Measurements from ENCODE around the gene NMRK1. TPM values are rescaled to one million over a fixed set of nuclear protein-coding genes. Genes with fewer than 3 reads are reported as not detected.
A peak's percentile ranks its signal among the peaks of the same experiment; 100 is the strongest.

NMRK1 gene
- 10 to 100 TPM; 35.3 to 41.2 TPM for total RNA-seq

DNA sequence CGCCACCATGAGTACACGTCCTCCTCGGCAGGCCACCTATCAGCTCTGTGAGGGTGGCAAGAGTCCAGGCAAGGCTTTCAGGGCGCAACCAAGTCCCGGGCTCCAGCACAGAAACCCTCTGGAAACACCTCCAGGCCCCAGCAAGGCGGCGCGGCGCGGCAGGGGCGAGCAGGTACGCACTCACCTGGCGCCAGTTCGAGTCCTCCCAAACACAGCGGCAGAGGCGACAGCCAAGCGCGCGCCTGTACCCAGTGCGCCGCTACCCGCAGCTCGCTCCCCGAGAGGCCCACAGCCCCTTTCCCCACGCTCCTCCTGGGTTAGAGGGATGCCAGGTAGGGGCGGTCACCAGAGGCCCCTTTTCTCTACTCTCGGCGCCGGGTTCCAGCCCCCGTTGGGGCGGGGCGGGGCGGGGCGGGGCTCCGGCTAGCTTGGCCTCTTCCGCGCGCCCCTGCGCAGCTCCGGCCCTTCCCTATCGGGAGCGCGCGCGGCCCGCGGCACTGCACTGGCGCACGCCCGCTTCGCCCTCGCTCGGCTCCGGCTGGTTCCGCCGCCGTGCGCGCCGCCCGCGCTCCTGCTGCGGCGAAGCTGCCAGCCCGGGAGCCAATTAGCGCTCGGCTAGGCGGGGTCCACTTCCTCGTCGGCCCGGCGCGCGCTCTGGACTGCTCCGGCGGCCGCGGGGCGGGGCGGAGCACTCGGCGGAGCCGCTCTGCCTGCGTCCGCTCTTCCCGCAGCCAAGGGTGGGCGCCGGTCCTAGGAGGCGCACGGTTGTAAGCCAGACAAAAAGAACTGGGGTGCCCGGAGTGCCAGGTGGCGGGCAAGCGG lies at the start of gene NMRK1, which contains the start of gene OSTF1:
Gene NMRK1, minus strand, starts transcription at position 332 of the 822 bp plus-strand sequence. CDS start 5,040 bp downstream, outside the sequence.
Gene OSTF1, plus strand, starts transcription at position 691 of the 822 bp plus-strand sequence. CDS start 179 bp downstream, outside the sequence.
- no peaks in the 10 kb centered on the region for H3K27me3 Mint-ChIP-seq
- DNase-seq: peak; percentile 95
- intact Hi-C loops (cut with micrococcal nuclease): loop anchor here (1.0 to 5.0 kb wide), 10 partner anchors 17 to 1936 kb away; partner anchors contain the start of genes ANXA1, C9orf40, CARNMT1 and GCNT1
- POLR2A ChIA-PET: interaction anchor here (1.0 to 3.7 kb wide), 14 partner anchors 21 to 1351 kb away, joined by 3 to 31 read pairs (median 4); partner anchors contain the start of genes C9orf40, CARNMT1 and RFK
- peaks cover 54% of the 10 kb centered on the region for H3K4me1 Mint-ChIP-seq (ENCODE audit: low read depth)
- H3K9me3 Mint-ChIP-seq: no peaks in the 10 kb centered on the region
- H3K36me3 Mint-ChIP-seq: peaks cover 17% of the 10 kb centered on the region
- peak within 1 kb of the TSS; percentile 98 for H3K27ac Mint-ChIP-seq
- peak within 1 kb of the TSS; percentile 96 for H3K4me3 Mint-ChIP-seq
- CTCF ChIA-PET: interaction anchor here (0.7 to 2.6 kb wide), 8 partner anchors 10 to 315 kb away, joined by 3 to 15 read pairs (median 4); partner anchors contain the start of gene CARNMT1

- no peak overlapping the region for H3K27ac Mint-ChIP-seq
- no peak overlapping the region for H3K4me3 Mint-ChIP-seq
- H3K4me1 Mint-ChIP-seq (ENCODE audit: low read depth): peaks cover 42% of the 10 kb centered on the region
- no peaks in the 10 kb centered on the region for H3K27me3 Mint-ChIP-seq
- CTCF ChIA-PET: interaction anchor here (1.2 kb wide), 1 partner anchor 51 kb away, joined by 3 read pairs; no protein-coding TSS in a partner anchor
- no peak for DNase-seq
- H3K36me3 Mint-ChIP-seq: peaks cover 54% of the 10 kb centered on the region
- intact Hi-C loops (cut with micrococcal nuclease): no loop called here
- H3K9me3 Mint-ChIP-seq: no peaks in the 10 kb centered on the region
- POLR2A ChIA-PET: interaction anchor here (0.9 kb wide), 1 partner anchor 14 kb away, joined by 3 read pairs; no protein-coding TSS in a partner anchor
Observed at GRCh38 chr9:75134495-75134894, 46.5 kb upstream of the NMRK1 start.

DNA sequence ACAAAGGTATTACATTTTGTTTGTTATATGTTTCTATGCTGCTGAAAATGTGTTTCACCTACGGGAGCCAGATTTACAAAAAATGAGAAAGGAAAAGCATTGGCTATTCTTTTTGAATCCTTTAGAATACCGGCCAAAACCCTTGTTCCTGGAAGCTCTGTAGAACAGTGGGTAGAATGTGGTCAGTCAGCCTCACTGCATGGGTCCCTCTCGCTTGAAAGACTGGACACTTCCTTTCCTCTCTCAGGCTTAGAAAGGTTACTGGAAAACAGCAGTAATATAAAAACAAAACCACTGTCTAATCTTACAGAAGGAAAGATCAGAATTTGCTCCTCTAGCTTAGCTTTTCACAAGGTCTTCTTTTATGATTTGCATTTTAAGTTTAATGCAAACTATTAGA lies 45.4 kb upstream of the NMRK1 start:
- H3K27me3 Mint-ChIP-seq: no peaks in the 10 kb centered on the region
- intact Hi-C loops (cut with micrococcal nuclease): no loop called here
- peaks cover 42% of the 10 kb centered on the region for H3K4me1 Mint-ChIP-seq (ENCODE audit: low read depth)
- H3K36me3 Mint-ChIP-seq: peaks cover 56% of the 10 kb centered on the region
- CTCF ChIA-PET: interaction anchor here (1.5 kb wide), 1 partner anchor 41 kb away, joined by 6 read pairs; no protein-coding TSS in a partner anchor
- H3K9me3 Mint-ChIP-seq: no peaks in the 10 kb centered on the region
- H3K4me3 Mint-ChIP-seq: no peak overlapping the region
- POLR2A ChIA-PET: interaction anchor here (1.2 to 1.5 kb wide), 2 partner anchors 15 to 69 kb away, joined by 3 to 4 read pairs; no protein-coding TSS in a partner anchor
- H3K27ac Mint-ChIP-seq: no peak overlapping the region
- no peak for DNase-seq

- peaks cover 39% of the 10 kb centered on the region for H3K4me1 Mint-ChIP-seq (ENCODE audit: low read depth)
- no peaks in the 10 kb centered on the region for H3K27me3 Mint-ChIP-seq
- POLR2A ChIA-PET: interaction anchor here (1.5 kb wide), 1 partner anchor 17 kb away, joined by 4 read pairs; no protein-coding TSS in a partner anchor
- intact Hi-C loops (cut with micrococcal nuclease): no loop called here
- no peak overlapping the region for H3K27ac Mint-ChIP-seq
- H3K9me3 Mint-ChIP-seq: no peaks in the 10 kb centered on the region
- no peak for DNase-seq
- CTCF ChIA-PET: interaction anchor here (0.6 to 1.5 kb wide), 2 partner anchors 9 to 40 kb away, joined by 3 to 6 read pairs; no protein-coding TSS in a partner anchor
- no peak overlapping the region for H3K4me3 Mint-ChIP-seq
- H3K36me3 Mint-ChIP-seq: peaks cover 54% of the 10 kb centered on the region
Observed at GRCh38 chr9:75132244-75132643, 44.3 kb upstream of the NMRK1 start.

DNA sequence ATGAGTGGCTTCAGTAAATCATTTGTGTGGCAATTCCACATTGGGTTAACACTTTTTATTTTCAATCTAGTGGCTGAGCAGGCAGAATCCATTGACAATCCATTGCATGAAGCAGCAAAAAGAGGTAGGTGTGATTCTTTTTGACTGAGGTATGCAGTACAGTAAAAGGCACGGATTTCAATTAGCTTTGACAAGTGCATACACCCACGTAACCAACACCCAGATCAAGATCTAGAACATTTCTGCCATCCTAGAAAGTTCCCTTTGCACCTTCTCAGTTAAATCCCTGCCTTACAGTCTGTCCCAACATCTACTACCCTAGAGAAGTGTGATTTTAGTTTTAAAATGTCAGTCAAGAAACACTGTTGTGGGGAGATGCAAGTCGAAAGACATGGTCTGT lies 43.7 kb upstream of the NMRK1 start:
- H3K36me3 Mint-ChIP-seq: peaks cover 49% of the 10 kb centered on the region
- intact Hi-C loops (cut with micrococcal nuclease): no loop called here

GRCh38 chr9:75130621-75131230 lies 42.8 kb upstream of the NMRK1 start:
- Mint-ChIP-seq H3K9me3 (no peaks in the 10 kb centered on the region), H3K27ac (no peak overlapping the region), H3K27me3 (no peaks in the 10 kb centered on the region), H3K4me3 (no peak overlapping the region), H3K4me1 (ENCODE audit: low read depth) (peaks cover 38% of the 10 kb centered on the region), H3K36me3 (peaks cover 45% of the 10 kb centered on the region)
- POLR2A ChIA-PET: no interaction called here
- intact Hi-C loops (cut with micrococcal nuclease): no loop called here
- CTCF ChIA-PET: interaction anchor here (0.7 to 1.3 kb wide), 3 partner anchors 18 to 55 kb away, joined by 3 to 5 read pairs (median 4); no protein-coding TSS in a partner anchor
- no peak for DNase-seq

More for the DNA sequence above, 43.7 kb upstream of the NMRK1 start:
- no peak for DNase-seq
- ChIA-PET CTCF (interaction anchor here (0.7 to 0.9 kb wide), 2 partner anchors 17 to 54 kb away, joined by 3 to 5 read pairs; no protein-coding TSS in a partner anchor), POLR2A (no interaction called here)
- Mint-ChIP-seq H3K9me3 (no peaks in the 10 kb centered on the region), H3K4me3 (no peak overlapping the region), H3K27ac (no peak overlapping the region), H3K4me1 (ENCODE audit: low read depth) (peaks cover 38% of the 10 kb centered on the region), H3K27me3 (no peaks in the 10 kb centered on the region)

- POLR2A ChIA-PET: no interaction called here
- Mint-ChIP-seq H3K27ac (no peak overlapping the region), H3K4me1 (ENCODE audit: low read depth) (peaks cover 43% of the 10 kb centered on the region), H3K27me3 (no peaks in the 10 kb centered on the region), H3K9me3 (no peaks in the 10 kb centered on the region), H3K36me3 (peaks cover 42% of the 10 kb centered on the region), H3K4me3 (no peak overlapping the region)
- CTCF ChIA-PET: interaction anchor here (1.3 to 1.5 kb wide), 2 partner anchors 38 to 55 kb away, joined by 4 to 5 read pairs; no protein-coding TSS in a partner anchor
- intact Hi-C loops (cut with micrococcal nuclease): no loop called here
- DNase-seq: no peak
Observed at GRCh38 chr9:75130172-75130571, 42.2 kb upstream of the NMRK1 start.

- intact Hi-C loops (cut with micrococcal nuclease): loop anchor here (1.0 to 2.0 kb wide), 2 partner anchors 20 to 40 kb away; partner anchors contain the start of genes NMRK1 and OSTF1
- ChIA-PET CTCF (no interaction called here), POLR2A (no interaction called here)
- Mint-ChIP-seq H3K4me3 (no peak overlapping the region), H3K27me3 (no peaks in the 10 kb centered on the region), H3K27ac (no peak overlapping the region), H3K4me1 (ENCODE audit: low read depth) (peaks cover 54% of the 10 kb centered on the region), H3K9me3 (no peaks in the 10 kb centered on the region), H3K36me3 (peaks cover 37% of the 10 kb centered on the region)
- no peak for DNase-seq
Observed at GRCh38 chr9:75128535-75128934, 40.6 kb upstream of the NMRK1 start.

- peaks cover under 1% of the 10 kb centered on the region for H3K9me3 Mint-ChIP-seq
- DNase-seq: no peak
- H3K27me3 Mint-ChIP-seq: no peaks in the 10 kb centered on the region
- peaks cover 52% of the 10 kb centered on the region for H3K4me1 Mint-ChIP-seq (ENCODE audit: low read depth)
- H3K36me3 Mint-ChIP-seq: peaks cover 30% of the 10 kb centered on the region
- no peak overlapping the region for H3K27ac Mint-ChIP-seq
- intact Hi-C loops (cut with micrococcal nuclease): no loop called here
- H3K4me3 Mint-ChIP-seq: no peak overlapping the region
- ChIA-PET CTCF (no interaction called here), POLR2A (no interaction called here)
Observed at GRCh38 chr9:75123696-75124095, 35.7 kb upstream of the NMRK1 start.

- intact Hi-C loops (cut with micrococcal nuclease): no loop called here
- H3K27me3 Mint-ChIP-seq: no peaks in the 10 kb centered on the region
- peaks cover 10% of the 10 kb centered on the region for H3K9me3 Mint-ChIP-seq
- CTCF ChIA-PET: interaction anchor here (1.3 kb wide), 1 partner anchor 30 kb away, joined by 5 read pairs; no protein-coding TSS in a partner anchor
- H3K36me3 Mint-ChIP-seq: peaks cover 41% of the 10 kb centered on the region
- H3K27ac Mint-ChIP-seq: no peak overlapping the region
- no peak overlapping the region for H3K4me3 Mint-ChIP-seq
- no peak for DNase-seq
- peaks cover 56% of the 10 kb centered on the region for H3K4me1 Mint-ChIP-seq (ENCODE audit: low read depth)
- POLR2A ChIA-PET: no interaction called here
Observed at GRCh38 chr9:75121914-75122558, 34.1 kb upstream of the NMRK1 start.

- ChIA-PET CTCF (no interaction called here), POLR2A (interaction anchor here (1.0 kb wide), 1 partner anchor 29 kb away, joined by 4 read pairs; no protein-coding TSS in a partner anchor)
- no peak overlapping the region for H3K4me3 Mint-ChIP-seq
- peaks cover 10% of the 10 kb centered on the region for H3K9me3 Mint-ChIP-seq
- peaks cover 41% of the 10 kb centered on the region for H3K36me3 Mint-ChIP-seq
- no peak for DNase-seq
- peaks cover 61% of the 10 kb centered on the region for H3K4me1 Mint-ChIP-seq (ENCODE audit: low read depth)
- intact Hi-C loops (cut with micrococcal nuclease): no loop called here
- H3K27me3 Mint-ChIP-seq: no peaks in the 10 kb centered on the region
- H3K27ac Mint-ChIP-seq: peak overlapping the region; percentile 7
Observed at GRCh38 chr9:75120686-75121085, 32.7 kb upstream of the NMRK1 start.
